K562 (cell line): ENCODE data around the gene MAP1LC3A. TPM values are rescaled to one million over a fixed set of nuclear protein-coding genes. Genes with fewer than 3 reads are reported as not detected.

Source experiments
- NFIC ChIP-seq: fragments of 450-650 bp; IDR thresholded peaks from 2 replicates; pipeline ENCODE4 v1.6.1; 2017; ENCODE audit warnings: mild to moderate bottlenecking, inconsistent platforms
- SRSF3 ChIP-seq: fragments of 200-400 bp; formaldehyde crosslinking; IDR thresholded peaks from 2 replicates; pipeline ENCODE4 v1.6.1; 2016; ENCODE audit warnings: mild to moderate bottlenecking, low read length, moderate library complexity; ENCODE audit not compliant: insufficient read depth
- ZNF217 ChIP-seq: sonication (generic); formaldehyde crosslinking; IDR thresholded peaks from 2 replicates; pipeline ENCODE4 v1.8.0; 2022; ENCODE audit warnings: mild to moderate bottlenecking, missing genetic modification reagents
- ZNF407 ChIP-seq: fragments of 450-650 bp; IDR thresholded peaks from 2 replicates; pipeline ENCODE4 v1.6.1; 2016; ENCODE audit warnings: low read depth
- ZNF592 ChIP-seq: fragments of 450-650 bp; IDR thresholded peaks from 2 replicates; pipeline ENCODE4 v1.6.1; 2017; ENCODE audit warnings: antibody characterized with exemption, mild to moderate bottlenecking
- polyA plus RNA-seq, 8 experiments: library from polyadenylated mRNA; depleted of rRNA in 4 of 8; stranded (reverse) in 5 of 8; unstranded in 3 of 8; fragments of >200 nt; fragmentation: Nextera tagmentation in 2 of 8; fragmentation: Illumina TruSeq in 1 of 8; extraction: Ambion mirVana in 2 of 8; extraction: Trizol in 1 of 8; gene quantifications; 2 replicates each; pipeline versions ENCODE4 v1.2.1 to v1.2.3, GENCODE V29; 2011 to 2014; ENCODE audit warnings: inconsistent platforms in 1 of 8, missing spikeins in 1 of 8
- total RNA-seq, 7 experiments: library from RNA; depleted of rRNA in 6 of 7; stranded (reverse); fragments of >200 nt in 6 of 7; fragmentation: Illumina TruSeq in 2 of 7; extraction: Trizol in 2 of 7; gene quantifications; 2 replicates each; pipeline versions ENCODE4 v1.2.1 to v1.2.3, GENCODE V29; 2011 to 2021; ENCODE audit warnings: low replicate concordance in 1 of 7
- TF ChIP-seq, protein P1 (sequence below), 3 experiments: fragments of 200-800 bp in 1 of 3; fragments of 250-450 bp in 1 of 3; fragments of 450-650 bp in 1 of 3; sonication (Bioruptor Pico) in 1 of 3; sonication (Bioruptor generic) in 1 of 3; formaldehyde crosslinking in 1 of 3; IDR thresholded peaks; 2 replicates each; pipeline versions ENCODE4 v1.6.1 to v1.8.0; 2016 to 2022; ENCODE audit warnings: mild to moderate bottlenecking in 2 of 3, missing genetic modification characterization in 2 of 3, missing compliant biosample characterization in 1 of 3, moderate library complexity in 1 of 3

Gene MAP1LC3A
- total and polyA plus RNA-seq, 9 of the 15 experiments (the other 6 are each of a cell fraction or from before 2014, with no cell fraction given), result 0.27 to 0.38 TPM; not detected in 7

- TF ChIP-seq SRSF3, result no peak
- TF ChIP-seq NFIC, result no peak
- no peak for TF ChIP-seq ZNF407
- TF ChIP-seq ZNF217 (CRISPR knock-in tag), result no peak
- TF ChIP-seq, protein P1, sequence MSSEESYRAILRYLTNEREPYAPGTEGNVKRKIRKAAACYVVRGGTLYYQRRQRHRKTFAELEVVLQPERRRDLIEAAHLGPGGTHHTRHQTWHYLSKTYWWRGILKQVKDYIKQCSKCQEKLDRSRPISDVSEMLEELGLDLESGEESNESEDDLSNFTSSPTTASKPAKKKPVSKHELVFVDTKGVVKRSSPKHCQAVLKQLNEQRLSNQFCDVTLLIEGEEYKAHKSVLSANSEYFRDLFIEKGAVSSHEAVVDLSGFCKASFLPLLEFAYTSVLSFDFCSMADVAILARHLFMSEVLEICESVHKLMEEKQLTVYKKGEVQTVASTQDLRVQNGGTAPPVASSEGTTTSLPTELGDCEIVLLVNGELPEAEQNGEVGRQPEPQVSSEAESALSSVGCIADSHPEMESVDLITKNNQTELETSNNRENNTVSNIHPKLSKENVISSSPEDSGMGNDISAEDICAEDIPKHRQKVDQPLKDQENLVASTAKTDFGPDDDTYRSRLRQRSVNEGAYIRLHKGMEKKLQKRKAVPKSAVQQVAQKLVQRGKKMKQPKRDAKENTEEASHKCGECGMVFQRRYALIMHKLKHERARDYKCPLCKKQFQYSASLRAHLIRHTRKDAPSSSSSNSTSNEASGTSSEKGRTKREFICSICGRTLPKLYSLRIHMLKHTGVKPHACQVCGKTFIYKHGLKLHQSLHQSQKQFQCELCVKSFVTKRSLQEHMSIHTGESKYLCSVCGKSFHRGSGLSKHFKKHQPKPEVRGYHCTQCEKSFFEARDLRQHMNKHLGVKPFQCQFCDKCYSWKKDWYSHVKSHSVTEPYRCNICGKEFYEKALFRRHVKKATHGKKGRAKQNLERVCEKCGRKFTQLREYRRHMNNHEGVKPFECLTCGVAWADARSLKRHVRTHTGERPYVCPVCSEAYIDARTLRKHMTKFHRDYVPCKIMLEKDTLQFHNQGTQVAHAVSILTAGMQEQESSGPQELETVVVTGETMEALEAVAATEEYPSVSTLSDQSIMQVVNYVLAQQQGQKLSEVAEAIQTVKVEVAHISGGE (CRISPR knock-in tag; IDR thresholded peaks at IDR 0.05), result no peak
- no peak for TF ChIP-seq ZNF592
Observed at GRCh38 chr20:34579979-34580940, 21.7 kb downstream of the MAP1LC3A start (continued).
